K562 (cell line): ENCODE results near the gene ACOX1. TPM values are rescaled to one million over a fixed set of nuclear protein-coding genes. Genes with fewer than 3 reads are reported as not detected.

Experiments
- ILK ChIP-seq: fragments of 450-650 bp; IDR thresholded peaks from 2 replicates; pipeline ENCODE4 v1.6.1; 2016; ENCODE audit warnings: missing genetic modification characterization, low read depth, mild to moderate bottlenecking, missing compliant biosample characterization, moderate library complexity, borderline replicate concordance
- KLF6 ChIP-seq: fragments of 250-450 bp; sonication (Bioruptor Pico); IDR thresholded peaks from 2 replicates; pipeline ENCODE4 v1.4.0; 2020; ENCODE audit warnings: mild to moderate bottlenecking, moderate library complexity, borderline replicate concordance
- polyA plus RNA-seq, 8 experiments: library from polyadenylated mRNA; depleted of rRNA in 4 of 8; stranded (reverse) in 5 of 8; unstranded in 3 of 8; fragments of >200 nt; fragmentation: Nextera tagmentation in 2 of 8; fragmentation: Illumina TruSeq in 1 of 8; extraction: Ambion mirVana in 2 of 8; extraction: Trizol in 1 of 8; gene quantifications; 2 replicates each; pipeline versions ENCODE4 v1.2.1 to v1.2.3, GENCODE V29; 2011 to 2014; ENCODE audit warnings: inconsistent platforms in 1 of 8, missing spikeins in 1 of 8
- total RNA-seq, 7 experiments: library from RNA; depleted of rRNA in 6 of 7; stranded (reverse); fragments of >200 nt in 6 of 7; fragmentation: Illumina TruSeq in 2 of 7; extraction: Trizol in 2 of 7; gene quantifications; 2 replicates each; pipeline versions ENCODE4 v1.2.1 to v1.2.3, GENCODE V29; 2011 to 2021; ENCODE audit warnings: low replicate concordance in 1 of 7
- TF ChIP-seq, protein P1 (sequence below): fragments of 450-650 bp; IDR thresholded peaks from 2 replicates; pipeline ENCODE4 v1.6.1; 2016; ENCODE audit warnings: mild to moderate bottlenecking, moderate library complexity
- TF ChIP-seq, protein P2 (sequence below): fragments of 450-650 bp; IDR thresholded peaks from 2 replicates; pipeline ENCODE4 v1.6.1; 2018; ENCODE audit not compliant: partially characterized antibody
- TF ChIP-seq, protein P3 (sequence below): fragments of 250-450 bp; sonication (Bioruptor Pico); IDR thresholded peaks from 2 replicates; pipeline ENCODE4 v1.5.0; 2021; ENCODE audit warnings: mild to moderate bottlenecking, borderline replicate concordance

Gene ACOX1
- total and polyA plus RNA-seq, 9 of the 15 experiments (the other 6 are each of a cell fraction or from before 2014, with no cell fraction given) = 7.8 to 24.1 (median 14.5) TPM

DNA sequence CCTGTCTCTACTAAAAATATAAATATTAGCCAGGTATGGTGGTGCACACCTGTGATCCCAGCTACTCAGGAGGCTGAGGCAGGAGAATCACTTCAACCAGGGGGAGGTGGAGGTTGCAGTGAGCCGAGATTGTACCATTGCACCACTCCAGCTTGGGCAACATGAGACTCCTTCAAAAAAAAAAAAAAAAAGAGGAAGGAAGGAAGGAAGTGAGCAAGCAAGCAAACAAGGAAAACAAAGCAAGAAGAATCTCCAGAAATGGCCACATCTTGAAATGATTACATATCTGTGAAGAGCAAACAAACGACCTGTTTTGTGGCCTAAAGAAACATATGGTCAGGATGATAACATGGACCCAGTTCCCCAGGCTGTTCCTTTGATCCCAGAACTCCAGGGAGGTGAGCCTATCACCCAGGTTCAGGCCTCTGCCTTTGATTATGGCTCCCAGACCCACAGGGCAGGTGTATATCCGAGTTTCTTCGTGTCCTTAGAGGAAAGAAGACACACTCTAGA is 8.9 kb downstream of the ACOX1 start (continued):
- TF ChIP-seq KLF6 (CRISPR knock-in tag) (no peak), ILK (no peak)
- TF ChIP-seq, protein P1, sequence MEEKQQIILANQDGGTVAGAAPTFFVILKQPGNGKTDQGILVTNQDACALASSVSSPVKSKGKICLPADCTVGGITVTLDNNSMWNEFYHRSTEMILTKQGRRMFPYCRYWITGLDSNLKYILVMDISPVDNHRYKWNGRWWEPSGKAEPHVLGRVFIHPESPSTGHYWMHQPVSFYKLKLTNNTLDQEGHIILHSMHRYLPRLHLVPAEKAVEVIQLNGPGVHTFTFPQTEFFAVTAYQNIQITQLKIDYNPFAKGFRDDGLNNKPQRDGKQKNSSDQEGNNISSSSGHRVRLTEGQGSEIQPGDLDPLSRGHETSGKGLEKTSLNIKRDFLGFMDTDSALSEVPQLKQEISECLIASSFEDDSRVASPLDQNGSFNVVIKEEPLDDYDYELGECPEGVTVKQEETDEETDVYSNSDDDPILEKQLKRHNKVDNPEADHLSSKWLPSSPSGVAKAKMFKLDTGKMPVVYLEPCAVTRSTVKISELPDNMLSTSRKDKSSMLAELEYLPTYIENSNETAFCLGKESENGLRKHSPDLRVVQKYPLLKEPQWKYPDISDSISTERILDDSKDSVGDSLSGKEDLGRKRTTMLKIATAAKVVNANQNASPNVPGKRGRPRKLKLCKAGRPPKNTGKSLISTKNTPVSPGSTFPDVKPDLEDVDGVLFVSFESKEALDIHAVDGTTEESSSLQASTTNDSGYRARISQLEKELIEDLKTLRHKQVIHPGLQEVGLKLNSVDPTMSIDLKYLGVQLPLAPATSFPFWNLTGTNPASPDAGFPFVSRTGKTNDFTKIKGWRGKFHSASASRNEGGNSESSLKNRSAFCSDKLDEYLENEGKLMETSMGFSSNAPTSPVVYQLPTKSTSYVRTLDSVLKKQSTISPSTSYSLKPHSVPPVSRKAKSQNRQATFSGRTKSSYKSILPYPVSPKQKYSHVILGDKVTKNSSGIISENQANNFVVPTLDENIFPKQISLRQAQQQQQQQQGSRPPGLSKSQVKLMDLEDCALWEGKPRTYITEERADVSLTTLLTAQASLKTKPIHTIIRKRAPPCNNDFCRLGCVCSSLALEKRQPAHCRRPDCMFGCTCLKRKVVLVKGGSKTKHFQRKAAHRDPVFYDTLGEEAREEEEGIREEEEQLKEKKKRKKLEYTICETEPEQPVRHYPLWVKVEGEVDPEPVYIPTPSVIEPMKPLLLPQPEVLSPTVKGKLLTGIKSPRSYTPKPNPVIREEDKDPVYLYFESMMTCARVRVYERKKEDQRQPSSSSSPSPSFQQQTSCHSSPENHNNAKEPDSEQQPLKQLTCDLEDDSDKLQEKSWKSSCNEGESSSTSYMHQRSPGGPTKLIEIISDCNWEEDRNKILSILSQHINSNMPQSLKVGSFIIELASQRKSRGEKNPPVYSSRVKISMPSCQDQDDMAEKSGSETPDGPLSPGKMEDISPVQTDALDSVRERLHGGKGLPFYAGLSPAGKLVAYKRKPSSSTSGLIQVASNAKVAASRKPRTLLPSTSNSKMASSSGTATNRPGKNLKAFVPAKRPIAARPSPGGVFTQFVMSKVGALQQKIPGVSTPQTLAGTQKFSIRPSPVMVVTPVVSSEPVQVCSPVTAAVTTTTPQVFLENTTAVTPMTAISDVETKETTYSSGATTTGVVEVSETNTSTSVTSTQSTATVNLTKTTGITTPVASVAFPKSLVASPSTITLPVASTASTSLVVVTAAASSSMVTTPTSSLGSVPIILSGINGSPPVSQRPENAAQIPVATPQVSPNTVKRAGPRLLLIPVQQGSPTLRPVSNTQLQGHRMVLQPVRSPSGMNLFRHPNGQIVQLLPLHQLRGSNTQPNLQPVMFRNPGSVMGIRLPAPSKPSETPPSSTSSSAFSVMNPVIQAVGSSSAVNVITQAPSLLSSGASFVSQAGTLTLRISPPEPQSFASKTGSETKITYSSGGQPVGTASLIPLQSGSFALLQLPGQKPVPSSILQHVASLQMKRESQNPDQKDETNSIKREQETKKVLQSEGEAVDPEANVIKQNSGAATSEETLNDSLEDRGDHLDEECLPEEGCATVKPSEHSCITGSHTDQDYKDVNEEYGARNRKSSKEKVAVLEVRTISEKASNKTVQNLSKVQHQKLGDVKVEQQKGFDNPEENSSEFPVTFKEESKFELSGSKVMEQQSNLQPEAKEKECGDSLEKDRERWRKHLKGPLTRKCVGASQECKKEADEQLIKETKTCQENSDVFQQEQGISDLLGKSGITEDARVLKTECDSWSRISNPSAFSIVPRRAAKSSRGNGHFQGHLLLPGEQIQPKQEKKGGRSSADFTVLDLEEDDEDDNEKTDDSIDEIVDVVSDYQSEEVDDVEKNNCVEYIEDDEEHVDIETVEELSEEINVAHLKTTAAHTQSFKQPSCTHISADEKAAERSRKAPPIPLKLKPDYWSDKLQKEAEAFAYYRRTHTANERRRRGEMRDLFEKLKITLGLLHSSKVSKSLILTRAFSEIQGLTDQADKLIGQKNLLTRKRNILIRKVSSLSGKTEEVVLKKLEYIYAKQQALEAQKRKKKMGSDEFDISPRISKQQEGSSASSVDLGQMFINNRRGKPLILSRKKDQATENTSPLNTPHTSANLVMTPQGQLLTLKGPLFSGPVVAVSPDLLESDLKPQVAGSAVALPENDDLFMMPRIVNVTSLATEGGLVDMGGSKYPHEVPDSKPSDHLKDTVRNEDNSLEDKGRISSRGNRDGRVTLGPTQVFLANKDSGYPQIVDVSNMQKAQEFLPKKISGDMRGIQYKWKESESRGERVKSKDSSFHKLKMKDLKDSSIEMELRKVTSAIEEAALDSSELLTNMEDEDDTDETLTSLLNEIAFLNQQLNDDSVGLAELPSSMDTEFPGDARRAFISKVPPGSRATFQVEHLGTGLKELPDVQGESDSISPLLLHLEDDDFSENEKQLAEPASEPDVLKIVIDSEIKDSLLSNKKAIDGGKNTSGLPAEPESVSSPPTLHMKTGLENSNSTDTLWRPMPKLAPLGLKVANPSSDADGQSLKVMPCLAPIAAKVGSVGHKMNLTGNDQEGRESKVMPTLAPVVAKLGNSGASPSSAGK = no peak
- TF ChIP-seq, protein P2, sequence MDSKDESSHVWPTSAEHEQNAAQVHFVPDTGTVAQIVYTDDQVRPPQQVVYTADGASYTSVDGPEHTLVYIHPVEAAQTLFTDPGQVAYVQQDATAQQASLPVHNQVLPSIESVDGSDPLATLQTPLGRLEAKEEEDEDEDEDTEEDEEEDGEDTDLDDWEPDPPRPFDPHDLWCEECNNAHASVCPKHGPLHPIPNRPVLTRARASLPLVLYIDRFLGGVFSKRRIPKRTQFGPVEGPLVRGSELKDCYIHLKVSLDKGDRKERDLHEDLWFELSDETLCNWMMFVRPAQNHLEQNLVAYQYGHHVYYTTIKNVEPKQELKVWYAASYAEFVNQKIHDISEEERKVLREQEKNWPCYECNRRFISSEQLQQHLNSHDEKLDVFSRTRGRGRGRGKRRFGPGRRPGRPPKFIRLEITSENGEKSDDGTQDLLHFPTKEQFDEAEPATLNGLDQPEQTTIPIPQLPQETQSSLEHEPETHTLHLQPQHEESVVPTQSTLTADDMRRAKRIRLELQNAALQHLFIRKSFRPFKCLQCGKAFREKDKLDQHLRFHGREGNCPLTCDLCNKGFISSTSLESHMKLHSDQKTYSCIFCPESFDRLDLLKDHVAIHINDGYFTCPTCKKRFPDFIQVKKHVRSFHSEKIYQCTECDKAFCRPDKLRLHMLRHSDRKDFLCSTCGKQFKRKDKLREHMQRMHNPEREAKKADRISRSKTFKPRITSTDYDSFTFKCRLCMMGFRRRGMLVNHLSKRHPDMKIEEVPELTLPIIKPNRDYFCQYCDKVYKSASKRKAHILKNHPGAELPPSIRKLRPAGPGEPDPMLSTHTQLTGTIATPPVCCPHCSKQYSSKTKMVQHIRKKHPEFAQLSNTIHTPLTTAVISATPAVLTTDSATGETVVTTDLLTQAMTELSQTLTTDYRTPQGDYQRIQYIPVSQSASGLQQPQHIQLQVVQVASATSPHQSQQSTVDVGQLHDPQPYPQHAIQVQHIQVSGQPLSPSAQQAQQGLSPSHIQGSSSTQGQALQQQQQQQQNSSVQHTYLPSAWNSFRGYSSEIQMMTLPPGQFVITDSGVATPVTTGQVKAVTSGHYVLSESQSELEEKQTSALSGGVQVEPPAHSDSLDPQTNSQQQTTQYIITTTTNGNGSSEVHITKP = peak; percentile 84
- TF ChIP-seq, protein P3, sequence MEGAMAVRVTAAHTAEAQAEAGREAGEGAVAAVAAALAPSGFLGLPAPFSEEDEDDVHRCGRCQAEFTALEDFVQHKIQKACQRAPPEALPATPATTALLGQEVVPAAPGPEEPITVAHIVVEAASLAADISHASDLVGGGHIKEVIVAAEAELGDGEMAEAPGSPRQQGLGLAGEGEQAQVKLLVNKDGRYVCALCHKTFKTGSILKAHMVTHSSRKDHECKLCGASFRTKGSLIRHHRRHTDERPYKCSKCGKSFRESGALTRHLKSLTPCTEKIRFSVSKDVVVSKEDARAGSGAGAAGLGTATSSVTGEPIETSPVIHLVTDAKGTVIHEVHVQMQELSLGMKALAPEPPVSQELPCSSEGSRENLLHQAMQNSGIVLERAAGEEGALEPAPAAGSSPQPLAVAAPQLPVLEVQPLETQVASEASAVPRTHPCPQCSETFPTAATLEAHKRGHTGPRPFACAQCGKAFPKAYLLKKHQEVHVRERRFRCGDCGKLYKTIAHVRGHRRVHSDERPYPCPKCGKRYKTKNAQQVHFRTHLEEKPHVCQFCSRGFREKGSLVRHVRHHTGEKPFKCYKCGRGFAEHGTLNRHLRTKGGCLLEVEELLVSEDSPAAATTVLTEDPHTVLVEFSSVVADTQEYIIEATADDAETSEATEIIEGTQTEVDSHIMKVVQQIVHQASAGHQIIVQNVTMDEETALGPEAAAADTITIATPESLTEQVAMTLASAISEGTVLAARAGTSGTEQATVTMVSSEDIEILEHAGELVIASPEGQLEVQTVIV (CRISPR knock-in tag) = no peak
